ENCODE measurements around the gene AMHR2. TPM values are rescaled to one million over a fixed set of nuclear protein-coding genes. Genes with fewer than 3 reads are reported as not detected.

AMHR2 gene
- not detected in 2 replicates for total RNA-seq (2014; rRNA removed; shearing (Covaris generic))

GRCh38 chr12:53423597-53423996 is at the start of gene AMHR2:
Gene AMHR2, plus strand, starts transcription at chr12:53423855. Its CDS starts 80 bp downstream, at chr12:53423935.

DNA sequence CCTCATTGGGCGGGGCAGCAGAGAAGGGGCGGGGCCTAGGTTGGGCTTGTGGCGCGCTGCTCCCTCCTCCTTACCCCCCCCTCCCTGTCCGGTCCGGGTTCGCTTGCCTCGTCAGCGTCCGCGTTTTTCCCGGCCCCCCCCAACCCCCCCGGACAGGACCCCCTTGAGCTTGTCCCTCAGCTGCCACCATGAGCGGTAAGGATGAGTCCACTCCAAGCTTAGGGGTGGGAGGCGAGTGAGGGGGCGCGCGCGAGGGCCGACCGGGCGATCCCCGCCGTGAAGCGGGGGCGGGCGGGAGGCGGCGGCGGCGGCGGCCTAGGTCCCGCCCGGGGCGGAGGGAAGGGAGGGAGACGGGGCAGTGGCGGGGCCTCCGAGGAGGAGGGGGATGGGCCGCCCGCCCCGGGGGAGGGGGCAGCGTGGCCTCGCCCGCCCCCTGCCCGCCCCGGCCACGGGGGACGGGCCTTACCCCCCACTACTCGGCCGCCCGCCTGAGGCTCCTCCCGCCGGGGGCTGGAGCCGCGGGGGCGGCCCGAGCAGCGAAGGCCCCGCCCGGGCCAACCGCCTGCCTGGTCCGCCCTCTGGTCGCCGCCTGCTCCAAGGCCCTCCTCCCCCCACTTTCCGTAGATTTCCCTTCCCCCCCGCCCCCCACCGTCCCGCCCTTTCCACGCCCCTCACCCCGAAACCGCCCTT is 43.4 kb upstream of the AMHR2 start, which contains the start of gene SP1:
SP1 (plus strand) TSS at position 73 of the 690 bp plus-strand sequence; CDS start at position 189, 116 bp downstream.

DNA sequence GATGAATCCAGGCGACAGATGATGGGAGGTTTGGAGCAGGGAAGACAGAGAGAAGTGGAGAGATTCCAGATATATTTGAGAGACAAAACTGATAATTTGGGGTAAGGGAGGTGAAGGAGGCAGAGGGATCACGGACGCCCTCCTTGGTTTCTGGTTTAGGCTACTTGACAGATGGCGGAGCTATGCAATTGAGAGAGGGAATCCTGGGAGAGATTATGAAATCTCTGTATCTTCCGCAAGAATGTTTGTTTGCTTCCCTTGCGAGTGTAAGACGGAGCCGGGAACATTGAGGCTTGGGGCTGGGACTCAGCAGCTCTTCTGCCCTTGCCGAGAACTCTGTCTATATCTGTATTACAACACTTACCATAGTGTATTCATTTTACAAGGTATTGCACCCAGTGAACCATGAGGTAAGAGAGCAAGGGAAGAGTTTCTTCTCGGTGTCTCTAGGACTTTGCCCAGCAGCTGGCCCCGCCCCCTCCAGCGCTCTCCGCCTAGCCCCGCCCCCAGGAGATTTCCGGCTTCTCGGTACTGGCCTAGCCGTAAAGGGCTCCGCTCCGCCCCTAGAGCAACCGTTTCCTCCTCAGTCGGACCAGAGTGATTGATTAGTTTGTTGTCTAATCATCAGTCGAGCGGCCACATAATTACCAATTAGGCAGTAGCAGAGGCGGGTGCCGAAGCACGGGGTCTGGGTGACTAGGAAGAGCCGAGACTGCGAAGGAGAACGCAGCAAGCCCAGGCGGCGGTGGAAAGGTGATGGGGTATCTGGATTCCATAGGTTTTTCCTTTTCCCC is 17.6 kb downstream of the AMHR2 start, which contains the start of gene PRR13:
PRR13 (plus strand) TSS at position 695 of the 794 bp plus-strand sequence. CDS start 981 bp downstream, outside the sequence.

DNA sequence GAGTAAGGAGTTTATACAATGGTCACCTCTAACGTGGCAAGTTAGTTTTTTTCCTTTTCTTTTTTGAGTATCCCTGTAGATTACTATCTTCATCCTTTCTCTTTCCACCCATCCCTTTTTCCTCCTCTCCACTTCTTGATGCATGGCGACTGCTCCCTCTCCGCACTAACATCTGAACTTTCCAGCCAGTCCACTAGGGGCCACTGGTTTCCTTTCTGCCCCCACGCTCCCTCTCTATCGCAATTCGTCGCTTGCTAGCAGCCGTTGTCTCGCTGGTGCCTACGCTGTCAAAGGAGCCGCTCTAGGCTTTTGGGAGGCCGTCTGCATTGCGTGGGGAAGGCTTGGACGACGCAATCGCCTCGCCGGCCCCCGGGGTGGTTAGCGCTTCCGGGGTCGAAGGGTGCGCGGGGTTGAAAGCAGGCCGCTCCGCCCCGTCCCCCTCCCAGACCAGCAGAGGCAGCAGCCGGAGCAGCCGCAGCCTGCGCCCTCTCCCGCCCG is 28.1 kb downstream of the AMHR2 start, which contains the start of gene PCBP2:
PCBP2 (plus strand) TSS at position 442 of the 498 bp plus-strand sequence. CDS start 2,699 bp downstream, outside the sequence.

Other genes with a start within 250 kb of the AMHR2 start
- 23.5 and 26.3 TPM in 2 replicates for gene ZNF740, start 243.1 kb upstream of the AMHR2 start, total RNA-seq (2014; rRNA removed; shearing (Covaris generic))
- gene CSAD, start 242.9 kb upstream of the AMHR2 start, total RNA-seq (2014; rRNA removed; shearing (Covaris generic)) = 18.5 and 19.8 TPM in 2 replicates
- gene ITGB7, start 216.6 kb upstream of the AMHR2 start, total RNA-seq (2014; rRNA removed; shearing (Covaris generic)) = 2.2 and 5.1 TPM in 2 replicates
- 31.3 and 36.8 TPM in 2 replicates for gene RARG, start 191.6 kb upstream of the AMHR2 start, total RNA-seq (2014; rRNA removed; shearing (Covaris generic))
- 26.7 and 33.5 TPM in 2 replicates for gene ESPL1, start 155.6 kb upstream of the AMHR2 start, total RNA-seq (2014; rRNA removed; shearing (Covaris generic))
- gene PFDN5, start 128.3 kb upstream of the AMHR2 start, total RNA-seq (2014; rRNA removed; shearing (Covaris generic)) = 589 and 598 TPM in 2 replicates
- 120 and 144 TPM in 2 replicates for gene MYG1, start 124.2 kb upstream of the AMHR2 start, total RNA-seq (2014; rRNA removed; shearing (Covaris generic))
- 84.0 and 85.4 TPM in 2 replicates for gene AAAS, start 102.2 kb upstream of the AMHR2 start, total RNA-seq (2014; rRNA removed; shearing (Covaris generic))
- gene SP7, start 87.5 kb upstream of the AMHR2 start, total RNA-seq (2014; rRNA removed; shearing (Covaris generic)) = not detected in 2 replicates
- 47.5 and 58.1 TPM in 2 replicates for gene SP1, start 43.7 kb upstream of the AMHR2 start, total RNA-seq (2014; rRNA removed; shearing (Covaris generic))
- gene PRR13, start 17.9 kb downstream of the AMHR2 start, total RNA-seq (2014; rRNA removed; shearing (Covaris generic)) = 39.5 and 44.1 TPM in 2 replicates
- gene PCBP2, start 28.2 kb downstream of the AMHR2 start, total RNA-seq (2014; rRNA removed; shearing (Covaris generic)) = 215 and 216 TPM in 2 replicates
- 28.9 and 31.1 TPM in 2 replicates for gene MAP3K12, start 75.6 kb downstream of the AMHR2 start, total RNA-seq (2014; rRNA removed; shearing (Covaris generic))
- gene TARBP2, start 77.4 kb downstream of the AMHR2 start, total RNA-seq (2014; rRNA removed; shearing (Covaris generic)) = 56.9 and 68.1 TPM in 2 replicates
- not detected in 2 replicates for gene NPFF, start 83.6 kb downstream of the AMHR2 start, total RNA-seq (2014; rRNA removed; shearing (Covaris generic))
- 7.8 and 12.2 TPM in 2 replicates for gene ATF7, start 202.5 kb downstream of the AMHR2 start, total RNA-seq (2014; rRNA removed; shearing (Covaris generic))

Data from A375 (cell line).